Fibroblast of pulmonary artery (primary cell): ENCODE measurements around the gene DIAPH3.

Experiments
- DNase-seq: peaks from one replicate; pipeline ENCODE4 v3.0.0-alpha.2; 2010; ENCODE audit warnings: low read depth
- H3K4me3 ChIP-seq: replicated peaks from 2 replicates; pipeline ENCODE4 v1.5.1; 2011; ENCODE audit warnings: low read depth, mild to moderate bottlenecking, control low read depth, low read length, moderate library complexity
- CTCF ChIP-seq: IDR thresholded peaks from 2 replicates; pipeline ENCODE4 v1.5.1; 2011; ENCODE audit warnings: mild to moderate bottlenecking, control low read depth, low read length, inconsistent platforms; ENCODE audit errors: missing control alignments

The DIAPH3 gene

GRCh38 chr13:59734393-59734792 lies 429.3 kb downstream of the DIAPH3 start:
- no peak for DNase-seq
- no peak for TF ChIP-seq CTCF
- H3K4me3 ChIP-seq: no peak overlapping the region

GRCh38 chr13:59733744-59734143 lies 430.0 kb downstream of the DIAPH3 start:
- no peak for TF ChIP-seq CTCF
- no peak for DNase-seq

GRCh38 chr13:59730026-59730425 lies 433.7 kb downstream of the DIAPH3 start:
- TF ChIP-seq CTCF: no peak
- no peak for DNase-seq
- H3K4me3 ChIP-seq: no peak overlapping the region

More at GRCh38 chr13:59733744-59734143, 430.0 kb downstream of the DIAPH3 start:
- H3K4me3 ChIP-seq: no peak overlapping the region

GRCh38 chr13:59728896-59729545 lies 434.7 kb downstream of the DIAPH3 start:
- no peak for DNase-seq
- H3K4me3 ChIP-seq: no peak overlapping the region
- no peak for TF ChIP-seq CTCF

- no peak overlapping the region for H3K4me3 ChIP-seq
- TF ChIP-seq CTCF: no peak
- DNase-seq: no peak
Observed at GRCh38 chr13:59721926-59722910, 441.5 kb downstream of the DIAPH3 start.

- H3K4me3 ChIP-seq: no peak overlapping the region
- TF ChIP-seq CTCF: no peak
- peak; percentile 3 for DNase-seq
Observed at GRCh38 chr13:59715611-59716010, 448.1 kb downstream of the DIAPH3 start.
